ENCODE results near the gene PKD1L1.
"Not testable (repeated sequence)": the region's sequence is repeated elsewhere in the genome, so short reads cannot be mapped to it uniquely, and the experiment has no call there.

The PKD1L1 gene

GRCh38 chr7:47814905-47815613 is 133.2 kb downstream of the PKD1L1 start:
- DNase-seq (ENCODE audit: low read depth) = no peak

DNA sequence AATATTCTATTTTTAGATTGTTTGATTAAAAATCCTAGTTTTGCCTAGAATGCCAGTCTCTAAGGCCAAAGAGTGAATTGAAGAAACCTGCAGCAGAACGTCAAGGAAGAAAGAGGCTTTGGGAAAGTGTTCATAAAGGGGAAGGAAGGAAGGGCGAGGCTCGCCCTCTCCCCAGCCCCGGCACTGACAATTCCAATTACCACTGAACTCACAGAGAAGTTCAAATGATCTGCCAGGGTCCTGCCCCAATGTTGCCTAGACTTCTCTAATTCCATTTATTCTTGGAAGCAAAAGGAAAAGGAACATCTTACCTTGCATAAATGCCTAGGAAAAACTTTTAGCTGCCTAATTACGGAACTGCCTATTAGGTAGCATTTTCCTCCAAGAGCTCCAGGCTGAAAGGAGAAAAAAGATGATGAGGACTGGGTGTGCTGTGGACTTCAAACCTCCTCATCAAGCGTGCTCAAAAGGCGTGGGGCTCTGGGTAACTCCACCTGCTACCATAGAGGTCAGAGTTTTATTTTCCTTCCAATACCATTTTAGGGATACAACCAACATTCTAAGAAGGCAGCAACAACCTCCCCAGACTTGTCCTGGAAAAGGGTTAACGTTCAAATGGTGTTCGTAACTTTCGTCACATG is 134.5 kb downstream of the PKD1L1 start:
- no peak for DNase-seq (ENCODE audit: low read depth)

- no peak for DNase-seq (ENCODE audit: low read depth)
Observed at GRCh38 chr7:47812429-47813136, 135.7 kb downstream of the PKD1L1 start.

DNA sequence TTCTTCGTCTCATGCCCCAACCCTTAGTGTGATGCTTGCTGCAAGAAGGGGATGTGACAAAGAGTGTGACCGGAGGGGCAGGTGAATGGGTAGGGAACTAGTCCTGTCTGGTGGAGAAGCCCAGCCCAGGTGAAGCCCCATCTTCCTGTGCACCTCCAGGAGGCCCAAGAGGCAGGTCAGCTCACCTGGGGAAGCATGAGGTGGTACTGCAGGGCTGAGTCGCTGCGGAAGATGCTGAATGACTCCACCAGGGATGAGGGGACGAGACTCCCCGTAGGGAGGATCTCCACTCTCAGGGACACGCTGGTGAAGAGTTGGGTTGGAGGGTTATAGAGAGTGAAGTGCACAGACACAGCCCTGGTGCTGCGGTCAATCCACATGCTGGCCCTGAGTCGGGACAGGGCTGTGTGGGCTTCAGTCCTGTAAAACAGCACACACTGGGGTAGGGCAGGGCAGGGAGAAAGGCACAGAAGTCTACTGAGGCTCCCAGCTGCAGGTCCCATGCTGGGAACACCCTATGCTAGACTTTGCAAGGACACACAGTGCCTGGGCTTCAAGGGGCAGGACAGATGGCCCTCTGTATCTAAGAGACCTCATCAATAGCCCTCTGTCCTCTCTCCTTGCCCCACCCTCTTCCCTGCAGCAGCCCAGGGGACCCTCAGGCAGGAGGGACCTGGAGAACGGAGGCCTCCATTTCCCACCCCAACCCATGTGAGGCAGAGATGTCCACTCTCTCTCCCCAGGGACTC is 136.5 kb downstream of the PKD1L1 start:
- no peak for DNase-seq (ENCODE audit: low read depth)

GRCh38 chr7:47809387-47809786 is 138.9 kb downstream of the PKD1L1 start:
- DNase-seq (ENCODE audit: low read depth) = no peak

DNA sequence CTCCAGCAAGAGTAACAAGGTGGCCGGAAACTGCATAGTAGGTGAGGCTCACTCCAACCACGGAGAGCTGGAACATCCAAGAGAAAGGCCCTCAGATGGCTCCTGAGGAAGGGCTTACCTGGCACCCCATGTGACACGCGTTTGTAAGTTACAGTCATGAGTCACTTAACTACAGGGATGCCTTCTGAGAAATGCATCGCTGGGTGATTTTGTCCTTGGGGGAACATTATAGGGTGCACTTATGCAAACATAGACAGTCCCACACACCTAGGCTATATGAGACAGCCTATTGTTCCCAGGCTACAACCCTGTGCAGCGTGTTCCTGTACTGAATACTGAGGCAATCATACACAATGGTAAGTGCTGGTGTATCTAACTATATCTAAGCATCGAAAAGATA is 139.9 kb downstream of the PKD1L1 start:
- DNase-seq (ENCODE audit: low read depth) = no peak

DNA sequence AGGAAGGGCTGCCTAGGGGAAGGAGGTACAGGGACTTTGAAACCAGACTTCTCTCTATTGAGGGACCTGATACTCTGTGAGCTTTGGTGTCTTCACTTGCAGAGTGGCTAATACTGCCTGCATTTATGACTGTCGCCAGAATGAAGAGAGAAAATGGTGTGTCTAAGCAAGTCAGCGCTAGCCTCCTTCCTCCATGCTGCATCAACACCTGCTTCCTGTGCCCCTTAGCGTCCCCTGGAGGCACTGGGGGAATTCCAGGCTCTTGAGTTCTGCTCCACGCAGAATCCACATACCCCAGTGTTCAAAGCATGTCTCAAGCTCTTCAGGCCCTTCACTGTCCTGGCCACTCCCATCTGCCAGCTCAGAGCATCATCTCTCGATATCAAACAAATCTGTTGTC is 140.5 kb downstream of the PKD1L1 start:
- DNase-seq (ENCODE audit: low read depth) = no peak

DNA sequence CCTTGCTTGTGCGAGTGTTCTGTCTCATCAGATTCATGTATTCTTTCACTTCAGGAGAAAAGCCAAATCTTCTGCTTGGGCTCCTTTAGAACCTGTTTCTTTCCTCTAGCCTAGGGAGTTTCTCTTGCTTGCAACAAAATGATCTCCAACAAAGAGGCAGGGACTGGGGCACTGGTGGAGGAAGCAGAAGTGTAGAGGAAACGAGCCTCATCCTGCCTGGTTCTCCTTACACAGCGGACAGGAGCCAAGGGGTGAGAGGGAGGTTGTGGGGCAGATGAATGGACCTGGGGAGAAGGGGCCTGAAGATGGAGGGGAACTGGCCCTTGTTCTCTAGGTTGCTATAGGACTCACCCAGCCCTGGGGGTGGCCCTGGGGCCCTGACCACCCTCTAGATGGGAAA is 141.1 kb downstream of the PKD1L1 start:
- no peak for DNase-seq (ENCODE audit: low read depth)

GRCh38 chr7:47806701-47807103 is 141.6 kb downstream of the PKD1L1 start:
- no peak for DNase-seq (ENCODE audit: low read depth)

GRCh38 chr7:47804767-47805545 is 143.3 kb downstream of the PKD1L1 start:
- DNase-seq (ENCODE audit: low read depth) = no peak

DNA sequence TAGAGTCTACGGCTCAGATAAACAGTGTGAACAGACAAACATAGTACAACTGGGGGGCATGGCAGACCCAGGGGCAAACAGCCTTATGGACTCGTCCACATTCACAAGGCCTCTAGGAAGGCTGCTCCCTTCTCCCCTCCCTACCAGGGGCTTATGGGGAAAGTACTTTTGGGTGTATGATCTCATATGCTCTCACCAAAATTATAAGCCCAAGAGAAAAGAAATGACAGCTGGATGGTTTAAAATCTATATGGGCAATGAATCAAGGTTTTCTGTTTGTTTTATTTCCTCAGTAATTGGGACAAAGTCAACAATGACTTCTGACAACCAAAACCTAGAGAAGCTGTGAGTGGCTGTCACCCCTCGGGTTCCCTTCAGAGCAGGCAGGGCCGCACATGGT is 144.4 kb downstream of the PKD1L1 start:
- no peak for DNase-seq (ENCODE audit: low read depth)

GRCh38 chr7:47803025-47803424 is 145.2 kb downstream of the PKD1L1 start:
- DNase-seq (ENCODE audit: low read depth) = no peak

DNA sequence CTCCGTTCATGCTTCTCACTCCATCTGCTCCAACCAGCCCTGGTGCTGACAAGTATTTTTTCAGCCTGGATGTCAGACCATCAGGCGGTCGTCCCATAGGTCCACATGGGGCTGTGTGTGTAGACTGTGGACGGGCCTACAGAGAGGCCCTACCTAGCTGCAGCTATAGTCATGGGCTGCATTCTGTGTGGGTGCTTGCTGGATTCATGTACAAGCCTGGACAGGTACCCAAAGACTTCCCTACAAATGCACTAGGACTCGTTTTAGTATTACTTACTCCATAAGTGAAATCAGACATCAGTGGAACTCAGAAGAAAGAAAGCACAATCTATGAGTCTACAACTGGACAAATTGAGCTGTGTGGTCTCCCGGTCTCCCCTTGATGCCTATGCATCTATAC is 146.8 kb downstream of the PKD1L1 start:
- no peak for DNase-seq (ENCODE audit: low read depth)

- no peak for DNase-seq (ENCODE audit: low read depth)
Observed at GRCh38 chr7:47799524-47799923, 148.7 kb downstream of the PKD1L1 start.

DNA sequence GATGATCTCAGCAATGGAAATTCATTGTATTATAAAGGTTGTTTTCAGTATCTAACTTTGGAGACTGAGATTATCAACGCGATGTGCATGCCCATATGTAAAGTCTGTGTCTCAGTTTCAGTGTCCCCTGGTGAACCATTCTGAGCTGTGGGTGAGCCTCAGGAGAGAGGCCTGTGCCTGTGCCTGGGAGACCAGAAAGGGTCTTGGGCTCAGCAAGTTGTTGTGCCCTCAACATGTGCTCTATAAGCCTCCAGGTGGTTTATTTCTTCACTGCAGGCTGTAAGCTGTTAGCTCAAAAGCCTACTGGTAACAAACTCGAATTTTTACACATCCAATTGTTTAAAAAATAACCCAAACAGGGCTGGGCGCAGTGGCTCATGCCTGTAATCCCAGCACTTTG is 151.9 kb downstream of the PKD1L1 start:
- no peak for DNase-seq (ENCODE audit: low read depth)

GRCh38 chr7:47795631-47796030 is 152.6 kb downstream of the PKD1L1 start:
- DNase-seq (ENCODE audit: low read depth) = peak; percentile 85

- not testable (repeated sequence) for DNase-seq (ENCODE audit: low read depth)
Observed at GRCh38 chr7:47795126-47795525, 153.1 kb downstream of the PKD1L1 start.

- no peak for DNase-seq (ENCODE audit: low read depth)
Observed at GRCh38 chr7:47794016-47794415, 154.2 kb downstream of the PKD1L1 start.

- not testable (repeated sequence) for DNase-seq (ENCODE audit: low read depth)
Observed at GRCh38 chr7:47793186-47793585, 155.1 kb downstream of the PKD1L1 start.

GRCh38 chr7:47792521-47793121 is 155.6 kb downstream of the PKD1L1 start:
- no peak for DNase-seq (ENCODE audit: low read depth)

GRCh38 chr7:47791682-47792081 is 156.6 kb downstream of the PKD1L1 start:
- DNase-seq (ENCODE audit: low read depth) = no peak

Data from non-pigmented ciliary epithelial cell (primary cell).